ENCODE measurements around the gene ATR.
"Not testable (repeated sequence)": the region's sequence is repeated elsewhere in the genome, so short reads cannot be mapped to it uniquely, and the experiment has no call there.

ATR gene

GRCh38 chr3:142592268-142592667 lies 13.7 kb upstream of the ATR start:
- DNase-seq = not testable (repeated sequence)

- DNase-seq = no peak
Measured at GRCh38 chr3:142588703-142589102, 10.2 kb upstream of the ATR start.

GRCh38 chr3:142586803-142587406 lies 8.4 kb upstream of the ATR start:
- peak; percentile 92 for DNase-seq

DNA sequence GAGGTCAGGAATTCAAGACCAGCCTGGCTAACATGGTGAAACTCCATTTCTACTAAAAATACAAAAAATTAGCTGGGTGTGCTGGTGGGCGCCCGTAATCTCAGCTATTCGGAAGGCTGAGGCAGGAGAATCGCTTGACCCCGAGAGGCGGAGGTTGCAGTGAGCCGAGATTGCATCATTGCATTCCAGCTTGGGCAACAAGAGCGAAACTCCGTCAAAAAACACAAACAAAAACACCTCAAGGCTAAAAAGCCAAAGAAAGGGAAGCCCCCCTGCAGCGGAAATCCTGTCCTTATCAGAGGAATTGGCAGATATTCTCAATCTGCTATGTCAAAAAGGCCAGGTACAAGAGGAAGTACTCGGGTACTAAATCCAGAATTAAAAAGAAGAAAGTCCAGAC lies 2.5 kb upstream of the ATR start:
- DNase-seq = not testable (repeated sequence)

DNA sequence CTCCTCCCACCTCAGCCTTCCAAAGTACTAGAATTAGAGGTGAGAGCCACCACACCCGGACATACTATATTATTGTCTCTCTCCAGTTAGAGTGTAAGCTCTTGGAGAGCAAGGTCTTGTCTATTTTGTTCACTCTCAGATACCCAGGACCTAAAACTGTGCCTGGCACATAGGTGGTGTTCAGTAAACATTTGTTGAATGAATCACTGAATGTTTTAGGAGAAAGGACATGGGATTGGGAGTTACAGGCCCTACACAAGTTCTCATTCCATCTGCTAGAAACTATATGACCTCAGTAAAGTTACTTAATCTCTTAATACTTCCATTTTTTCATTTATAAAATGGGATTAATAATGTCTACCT lies 1.5 kb upstream of the ATR start:
- DNase-seq = no peak

- DNase-seq = no peak
Measured at GRCh38 chr3:142577696-142578328, 721 bp downstream of the ATR start.

- DNase-seq = no peak
Measured at GRCh38 chr3:142576792-142577191, 1.7 kb downstream of the ATR start.

DNA sequence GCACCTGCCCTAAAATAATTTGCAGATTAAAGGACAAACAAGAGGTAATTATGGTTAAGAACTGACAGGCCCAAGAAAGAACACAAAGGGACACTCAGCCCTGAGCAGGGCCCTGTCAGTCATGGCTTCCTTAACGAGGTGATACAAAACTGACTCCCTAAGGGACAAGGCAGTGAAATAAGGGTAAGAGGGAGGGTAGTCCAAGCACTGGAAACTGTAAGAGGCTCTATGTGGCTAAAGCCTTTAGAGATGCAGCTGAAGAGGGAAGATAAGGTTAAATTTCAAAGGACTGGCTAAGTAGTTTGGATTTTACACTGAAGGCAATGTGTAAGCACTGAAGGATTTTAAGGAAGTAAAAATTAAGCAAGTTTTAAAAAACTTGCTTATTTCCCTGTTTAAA lies 3.9 kb downstream of the ATR start:
- no peak for DNase-seq

- not testable (repeated sequence) for DNase-seq
Measured at GRCh38 chr3:142574223-142574622, 4.3 kb downstream of the ATR start.

- DNase-seq = not testable (repeated sequence)
Measured at GRCh38 chr3:142569422-142569821, 9.1 kb downstream of the ATR start.

DNA sequence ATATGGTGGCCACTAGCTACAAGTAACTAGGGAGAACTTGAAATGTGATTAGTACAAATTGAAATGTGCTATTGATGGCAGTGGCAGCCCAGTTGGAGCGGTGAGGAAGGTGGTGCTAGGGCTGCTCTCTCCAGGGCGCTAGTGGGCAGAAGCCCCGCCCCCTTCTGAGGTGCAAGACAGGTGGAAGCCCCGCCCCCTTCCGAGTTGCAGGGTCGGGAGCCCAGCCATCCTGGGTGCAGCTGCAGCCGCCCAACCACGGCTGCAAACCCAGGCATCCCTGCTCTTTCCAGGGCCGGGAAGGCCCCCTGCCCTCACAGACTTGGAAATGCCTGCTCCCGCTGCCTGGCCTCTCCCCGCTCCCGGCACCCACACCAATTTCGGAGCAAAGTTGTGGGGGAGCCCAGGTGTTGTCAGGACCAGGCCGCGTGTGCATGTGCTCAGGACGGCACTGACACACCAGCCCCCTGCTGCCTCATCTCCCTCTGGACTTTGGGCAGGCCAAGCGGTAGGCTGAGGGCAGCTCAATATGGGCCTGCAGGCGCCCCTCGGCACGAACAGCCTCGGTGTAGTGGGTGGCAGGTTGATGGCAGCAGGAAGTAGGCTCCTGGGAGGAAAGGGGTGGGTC lies 10.0 kb downstream of the ATR start:
- DNase-seq = no peak

DNA sequence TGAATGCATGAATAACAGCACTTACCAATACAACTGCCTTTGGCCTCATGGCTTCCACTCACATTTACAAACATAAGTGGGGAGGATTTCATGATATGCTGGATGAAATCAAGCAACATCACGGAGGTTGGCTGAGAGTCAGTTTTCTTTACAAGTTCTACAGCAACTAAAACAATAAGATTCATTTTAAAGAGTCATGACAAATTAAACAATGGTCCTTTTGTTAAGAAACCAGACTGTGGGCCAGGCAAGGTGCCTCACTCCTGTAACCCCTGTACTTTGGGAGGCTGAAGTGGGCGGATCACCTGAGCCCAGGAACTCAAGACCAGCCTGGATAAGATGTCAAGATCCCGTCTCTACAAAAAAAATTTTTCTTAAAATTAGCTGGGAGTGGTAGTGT lies 12.4 kb downstream of the ATR start:
- peak; percentile 85 for DNase-seq

DNA sequence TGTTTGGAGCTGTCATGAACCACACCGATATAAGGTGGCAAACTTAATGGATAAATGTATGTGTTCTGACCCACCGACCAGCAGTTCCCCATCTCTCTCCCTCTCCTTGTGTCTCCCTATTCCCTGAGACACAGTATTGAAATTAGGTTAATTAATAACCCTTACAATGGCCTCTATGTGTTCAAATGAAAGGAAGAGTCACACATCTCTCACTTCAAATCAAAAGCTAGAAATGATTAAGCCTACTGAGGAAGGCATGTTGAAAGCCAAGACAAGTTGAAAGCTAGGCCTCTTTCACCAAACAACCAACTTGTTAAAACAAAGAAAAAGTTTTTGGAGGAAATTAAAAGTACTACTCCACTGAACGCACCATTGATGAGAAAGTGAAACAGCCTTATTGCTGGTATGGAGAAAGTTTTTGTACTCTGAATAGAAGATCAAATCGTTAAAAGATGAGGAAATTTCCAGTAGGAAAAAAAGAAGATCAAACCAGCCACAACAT lies 15.0 kb downstream of the ATR start:
- no peak for DNase-seq

GRCh38 chr3:142560118-142560517 lies 18.4 kb downstream of the ATR start:
- DNase-seq = no peak

DNA sequence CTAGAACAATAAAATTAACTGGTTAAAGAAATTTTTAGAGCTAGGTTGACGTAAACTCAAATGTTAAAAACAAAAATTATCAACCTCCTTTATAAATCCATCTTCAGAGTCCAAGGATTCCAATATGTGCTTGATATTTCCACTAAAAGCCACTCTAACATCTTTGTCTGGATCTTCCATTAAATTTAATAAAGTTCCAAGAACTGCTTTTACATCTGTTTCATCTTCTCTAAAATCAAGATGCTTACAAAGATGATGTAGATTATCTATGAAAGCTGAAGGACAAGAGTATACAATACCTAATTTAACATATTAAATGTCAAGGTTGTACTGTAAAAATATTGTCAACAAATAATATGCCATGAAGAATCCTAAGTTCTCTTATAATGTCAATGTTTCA lies 24.8 kb downstream of the ATR start:
- no peak for DNase-seq

- not testable (repeated sequence) for DNase-seq
Measured at GRCh38 chr3:142552579-142552978, 26.0 kb downstream of the ATR start.

GRCh38 chr3:142549986-142550385 lies 28.5 kb downstream of the ATR start:
- no peak for DNase-seq

DNA sequence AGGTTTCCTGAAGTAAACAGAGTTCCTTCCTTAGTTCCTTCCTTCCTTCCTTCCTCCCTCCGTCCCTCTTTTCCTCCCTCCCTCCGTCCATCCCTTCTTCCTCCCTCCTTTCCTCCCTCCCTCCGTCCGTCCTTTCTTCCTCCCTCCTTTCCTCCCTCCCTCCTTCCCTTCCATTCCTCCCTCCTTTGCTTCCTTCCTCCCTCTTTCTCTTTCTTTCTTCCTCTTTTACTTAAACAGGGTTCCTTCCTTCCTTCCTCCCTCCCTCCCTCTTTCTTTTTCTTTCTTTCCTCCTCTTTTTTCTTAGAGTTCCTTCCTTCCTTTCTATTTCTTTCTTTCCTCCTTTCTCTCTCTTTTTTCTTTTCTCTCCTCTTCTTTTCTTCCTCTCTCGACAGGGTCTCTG lies 35.2 kb downstream of the ATR start:
- no peak for DNase-seq

- DNase-seq = no peak
Measured at GRCh38 chr3:142542054-142542453, 36.5 kb downstream of the ATR start.

- DNase-seq = no peak
Measured at GRCh38 chr3:142536519-142536918, 42.0 kb downstream of the ATR start.

GRCh38 chr3:142534543-142534942 lies 44.0 kb downstream of the ATR start:
- no peak for DNase-seq

DNA sequence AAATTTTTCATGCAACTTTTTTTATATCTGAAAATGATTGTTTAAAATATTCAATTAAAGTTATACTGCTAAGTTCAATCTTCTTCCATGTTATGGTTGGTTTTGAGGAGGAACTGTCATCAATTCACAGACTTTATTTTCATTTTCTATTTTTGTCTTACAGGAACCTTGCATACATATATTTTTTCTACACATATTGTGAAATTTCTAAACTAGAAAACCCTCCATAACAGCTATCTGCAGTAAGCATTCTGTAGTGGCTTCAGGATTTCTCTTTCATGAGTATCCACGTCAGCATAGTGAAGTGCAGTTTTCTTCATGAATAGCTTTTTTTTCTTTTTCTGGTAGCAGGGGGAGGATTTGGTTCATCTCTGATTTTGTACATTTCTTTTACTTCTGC lies 48.2 kb downstream of the ATR start:
- no peak for DNase-seq

DNA sequence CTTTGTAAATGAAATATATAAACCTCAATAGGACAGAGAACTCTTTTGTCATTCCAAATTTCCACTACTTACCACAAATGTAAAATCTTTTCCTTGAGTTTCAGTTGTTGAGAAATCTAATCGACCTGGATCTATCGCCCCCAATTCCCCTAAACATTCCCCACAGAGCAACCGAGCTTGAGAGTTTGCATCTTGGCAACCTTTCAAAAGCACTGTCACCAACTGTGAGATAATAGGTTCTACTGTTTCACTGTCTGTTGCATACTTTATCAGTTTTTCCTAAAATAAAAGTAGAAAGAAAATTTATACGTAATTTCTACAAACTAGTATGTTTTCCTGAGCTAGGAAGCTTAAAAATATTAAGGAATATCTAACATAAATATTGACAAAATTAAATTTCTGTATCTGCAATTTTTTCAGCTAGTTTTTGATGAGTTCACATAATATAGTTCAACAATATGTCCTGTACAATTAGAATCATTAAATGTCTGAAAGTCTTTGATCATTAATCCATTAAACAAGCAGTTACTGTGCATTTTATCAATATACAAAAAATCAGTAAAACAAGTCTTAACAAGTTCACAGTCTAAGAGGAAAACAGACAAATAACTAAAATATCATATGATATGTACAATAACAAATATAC lies 54.5 kb downstream of the ATR start:
- DNase-seq = no peak

DNA sequence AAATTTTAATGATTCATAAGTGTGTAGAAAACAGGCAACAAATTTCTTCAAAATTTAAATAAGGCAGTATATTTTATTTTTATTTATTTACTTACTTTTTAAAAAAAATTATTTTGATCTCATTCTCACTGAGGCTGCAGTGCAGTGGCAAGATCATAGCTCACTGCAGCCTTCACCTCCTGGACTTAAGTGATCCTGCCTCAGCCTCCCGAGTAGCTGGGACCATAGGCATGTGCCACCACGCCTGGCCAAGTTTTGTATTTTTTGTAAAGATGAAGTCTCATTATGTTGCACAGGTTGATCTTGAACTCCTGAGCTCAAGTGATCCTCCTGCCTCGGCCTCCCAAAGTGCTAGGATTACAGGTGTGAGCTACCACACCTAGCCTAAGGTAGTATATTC lies 69.5 kb downstream of the ATR start:
- DNase-seq = no peak
